BLaER1 treated with 17β-estradiol and CSF1 and Interleukin-3, amounts not matched to agents 10 nM and 100 nM (cell line): ENCODE measurements around the gene SUPT3H.

Experiments
- H3K27ac ChIP-seq, 11 experiments: shearing (Covaris generic); formaldehyde crosslinking; 2 replicates each; pipeline ENCODE4 v1.8.1; 2022
- H3K27me3 ChIP-seq, 11 experiments: shearing (Covaris generic); formaldehyde crosslinking; 2 replicates each; pipeline ENCODE4 v1.8.1; 2022
- H3K36me3 ChIP-seq, 11 experiments: shearing (Covaris generic); formaldehyde crosslinking; 2 replicates each; pipeline ENCODE4 v1.8.1; 2022
- H3K4me1 ChIP-seq, 10 experiments: shearing (Covaris generic); formaldehyde crosslinking; 2 replicates each; pipeline ENCODE4 v1.8.1; 2022
- H3K4me2 ChIP-seq, 11 experiments: shearing (Covaris generic); formaldehyde crosslinking; 2 replicates each; pipeline ENCODE4 v1.8.1; 2022
- H3K4me3 ChIP-seq, 10 experiments: shearing (Covaris generic); formaldehyde crosslinking; 2 replicates each; pipeline ENCODE4 v1.8.1; 2022
- H3K9ac ChIP-seq, 11 experiments: shearing (Covaris generic); formaldehyde crosslinking; 2 replicates each; pipeline ENCODE4 v1.8.1; 2022
- H3K9me3 ChIP-seq, 11 experiments: shearing (Covaris generic); formaldehyde crosslinking; replicated peaks in 1 of 11; 2 replicates each; pipeline ENCODE4 v1.8.1; 2022
- H4K20me1 ChIP-seq, 11 experiments: shearing (Covaris generic); formaldehyde crosslinking; 2 replicates each; pipeline ENCODE4 v1.8.1; 2022
- Cebpa-rat ChIP-seq, 11 experiments: shearing (Covaris generic); IDR thresholded peaks; 2 replicates each; pipeline ENCODE4 v1.8.1; 2022

SUPT3H gene

DNA sequence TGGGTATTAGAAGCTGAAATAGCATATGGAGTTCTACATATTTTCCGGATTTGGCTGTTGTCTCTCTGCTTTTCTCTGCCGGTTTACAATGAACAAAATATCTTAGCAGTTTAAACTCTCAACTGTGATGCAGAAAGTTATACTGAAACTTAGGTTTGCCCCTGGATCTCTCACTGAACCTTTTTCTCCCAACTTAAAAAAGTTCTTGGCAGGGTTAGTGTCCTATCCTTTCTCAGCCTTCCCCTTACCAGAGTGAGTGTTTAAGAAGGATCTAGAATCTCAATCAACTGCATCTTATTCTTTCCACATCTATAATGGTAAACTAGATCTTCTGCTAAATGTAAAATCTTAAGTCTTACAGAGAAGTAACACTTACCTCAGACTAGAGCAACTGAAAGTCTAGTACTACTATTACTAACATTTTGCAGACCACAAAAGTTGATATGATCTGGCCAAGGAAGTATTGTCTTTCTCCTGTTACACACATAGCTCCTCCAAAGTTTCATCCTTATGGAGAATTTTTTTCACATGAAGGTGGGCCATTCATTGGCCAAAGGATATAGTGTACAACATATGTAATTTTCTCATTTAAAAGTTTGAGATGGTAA lies 441.9 kb downstream of the SUPT3H start:
- H3K27me3 ChIP-seq, result no peaks in the 10 kb centered on the region
- H3K4me3 ChIP-seq, result no peak overlapping the region
- no peak for TF ChIP-seq Cebpa-rat (IDR thresholded peaks at IDR 0.05)
- H3K4me1 ChIP-seq, result no peaks in the 10 kb centered on the region
- peaks cover 0 to 3% (median 0%) of the 10 kb centered on the region in 11 experiments; a peak in 2 of 22 replicates for H3K9me3 ChIP-seq
- no peak overlapping the region for H3K9ac ChIP-seq
- H4K20me1 ChIP-seq, result no peaks in the 10 kb centered on the region
- no peak overlapping the region for H3K27ac ChIP-seq
- H3K4me2 ChIP-seq, result no peak overlapping the region
- no peaks in the 10 kb centered on the region for H3K36me3 ChIP-seq

DNA sequence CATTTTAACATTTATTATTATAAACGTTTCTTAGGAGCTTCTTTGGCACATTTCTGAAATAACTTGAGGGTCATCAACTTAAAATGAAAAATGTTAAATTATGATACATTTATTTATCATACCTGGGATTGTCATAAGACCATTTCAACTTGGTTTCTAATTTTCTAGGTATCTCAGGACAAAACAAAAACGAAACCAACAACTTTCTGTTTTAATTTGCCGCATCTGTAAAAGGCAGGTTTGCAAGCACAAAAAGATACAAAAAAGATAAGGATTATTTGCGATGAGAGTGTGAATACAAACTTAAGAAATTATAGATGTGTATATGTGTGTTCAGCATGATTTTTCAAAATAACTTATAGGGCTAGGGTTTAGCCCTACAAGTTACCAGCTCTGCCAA lies 444.6 kb downstream of the SUPT3H start:
- Histone ChIP-seq H3K27ac (no peak overlapping the region), H3K9ac (no peak overlapping the region)

DNA sequence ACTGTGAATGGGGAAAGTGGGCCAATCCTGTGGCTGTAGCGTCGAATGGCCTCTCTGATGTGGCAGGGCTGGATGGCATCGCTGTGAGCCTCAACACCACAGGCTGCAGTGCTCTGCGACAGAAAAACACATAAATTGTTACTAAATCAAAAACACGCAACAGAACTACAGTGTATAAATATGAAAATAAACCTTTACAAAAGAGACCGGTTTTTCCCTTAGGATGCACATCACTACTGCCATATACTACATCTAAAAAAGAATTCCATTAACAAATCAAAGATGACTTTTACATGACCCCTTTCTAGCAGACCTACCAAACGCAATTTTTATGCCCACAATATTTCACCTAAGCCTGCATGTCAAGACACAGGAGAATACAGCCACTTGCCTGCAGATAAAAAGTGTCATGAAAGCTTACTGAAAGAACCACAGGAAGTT lies 445.1 kb downstream of the SUPT3H start:
- no peaks in the 10 kb centered on the region for H3K36me3 ChIP-seq
- H3K4me2 ChIP-seq, result no peak overlapping the region
- no peak for TF ChIP-seq Cebpa-rat (IDR thresholded peaks at IDR 0.05)
- H3K9me3 ChIP-seq, result no peaks in the 10 kb centered on the region
- H4K20me1 ChIP-seq, result no peaks in the 10 kb centered on the region
- H3K27ac ChIP-seq, result no peak overlapping the region
- H3K4me1 ChIP-seq, result no peaks in the 10 kb centered on the region
- H3K9ac ChIP-seq, result no peak overlapping the region
- no peaks in the 10 kb centered on the region for H3K27me3 ChIP-seq
- H3K4me3 ChIP-seq, result no peak overlapping the region

More for the DNA sequence above, 444.6 kb downstream of the SUPT3H start:
- Histone ChIP-seq H3K9me3 (no peaks in the 10 kb centered on the region), H3K36me3 (no peaks in the 10 kb centered on the region), H3K27me3 (no peaks in the 10 kb centered on the region), H3K4me1 (no peaks in the 10 kb centered on the region), H3K4me3 (no peak overlapping the region), H3K4me2 (no peak overlapping the region), H4K20me1 (no peaks in the 10 kb centered on the region)
- no peak for TF ChIP-seq Cebpa-rat (IDR thresholded peaks at IDR 0.05)

DNA sequence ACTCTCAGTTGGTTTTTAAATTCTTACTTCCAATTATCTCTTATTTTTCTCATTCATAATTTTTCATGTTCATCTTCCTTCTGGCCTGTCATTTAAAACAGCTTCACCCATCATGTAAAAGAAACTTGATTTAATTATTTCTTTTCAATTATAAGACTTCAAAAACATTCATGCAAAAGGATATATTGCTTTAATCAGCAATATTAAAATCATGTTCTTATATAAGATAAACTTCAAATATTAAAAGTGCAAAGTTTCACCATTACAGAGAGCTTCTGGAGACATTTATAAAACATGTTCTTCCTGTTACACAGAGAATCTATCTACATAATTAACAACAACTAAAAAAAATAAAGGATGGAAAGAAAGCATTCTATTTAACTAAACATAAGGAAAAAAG lies 446.3 kb downstream of the SUPT3H start:
- no peak overlapping the region for H3K27ac ChIP-seq
- no peak for TF ChIP-seq Cebpa-rat (IDR thresholded peaks at IDR 0.05)
- H3K36me3 ChIP-seq, result no peaks in the 10 kb centered on the region
- H3K27me3 ChIP-seq, result no peaks in the 10 kb centered on the region
- H3K4me2 ChIP-seq, result no peak overlapping the region
- no peaks in the 10 kb centered on the region for H4K20me1 ChIP-seq
- no peak overlapping the region for H3K9ac ChIP-seq
- no peaks in the 10 kb centered on the region for H3K9me3 ChIP-seq
- H3K4me1 ChIP-seq, result no peaks in the 10 kb centered on the region
- H3K4me3 ChIP-seq, result no peak overlapping the region

DNA sequence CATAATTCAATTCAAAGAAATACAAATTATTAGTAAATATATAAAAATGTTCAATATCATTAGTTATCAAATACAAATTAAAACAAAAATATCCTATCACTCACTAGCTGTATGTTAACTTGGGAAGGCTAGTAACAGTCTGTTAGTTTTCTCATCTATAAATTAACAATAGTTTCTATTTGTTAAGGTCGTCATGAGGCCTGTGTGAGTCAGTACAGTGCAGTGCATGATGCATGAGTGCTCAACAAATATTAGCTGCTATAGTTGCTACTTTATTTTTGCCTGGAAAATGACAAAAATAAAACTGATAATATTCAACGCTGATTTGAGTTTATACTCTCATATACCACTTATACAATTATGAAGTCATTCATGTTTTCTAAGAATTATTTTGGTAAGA lies 451.2 kb downstream of the SUPT3H start:
- Histone ChIP-seq H3K4me1 (no peaks in the 10 kb centered on the region), H3K27ac (no peak overlapping the region), H3K27me3 (no peaks in the 10 kb centered on the region), H3K9ac (no peak overlapping the region), H3K9me3 (no peaks in the 10 kb centered on the region), H3K4me3 (no peak overlapping the region), H3K4me2 (no peak overlapping the region), H3K36me3 (no peaks in the 10 kb centered on the region), H4K20me1 (no peaks in the 10 kb centered on the region)
- no peak for TF ChIP-seq Cebpa-rat (IDR thresholded peaks at IDR 0.05)

DNA sequence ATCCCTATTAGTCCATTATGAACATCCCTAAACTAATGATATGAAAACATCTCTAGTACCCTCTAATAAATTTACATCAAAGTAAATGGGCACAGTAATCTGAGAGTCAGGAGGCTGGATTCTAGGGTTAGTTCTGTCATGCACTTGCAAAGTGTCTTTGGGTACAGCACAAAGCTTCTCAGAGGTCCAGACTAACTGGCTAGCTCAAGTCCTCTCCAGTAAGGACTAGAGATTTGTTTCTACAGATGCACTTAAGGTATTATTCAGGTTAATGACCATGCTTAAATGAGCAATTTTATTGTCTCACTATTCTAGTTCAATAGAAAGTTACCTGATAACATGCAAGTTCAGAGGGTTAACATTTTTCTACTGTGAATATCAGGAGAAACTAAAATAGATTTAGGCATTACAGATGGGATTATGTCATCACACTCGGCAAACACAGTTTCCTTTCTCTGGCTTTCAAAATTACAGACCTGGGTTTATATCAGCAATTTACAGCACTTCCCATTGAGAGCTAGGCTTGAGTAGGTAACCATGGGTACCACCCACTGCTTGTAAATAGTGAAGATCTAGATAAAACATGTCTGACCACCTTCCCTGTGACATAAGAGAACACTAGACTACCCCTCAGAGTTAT lies 452.5 kb downstream of the SUPT3H start:
- no peak overlapping the region for H3K4me2 ChIP-seq
- no peak for TF ChIP-seq Cebpa-rat (IDR thresholded peaks at IDR 0.05)
- no peaks in the 10 kb centered on the region for H4K20me1 ChIP-seq

DNA sequence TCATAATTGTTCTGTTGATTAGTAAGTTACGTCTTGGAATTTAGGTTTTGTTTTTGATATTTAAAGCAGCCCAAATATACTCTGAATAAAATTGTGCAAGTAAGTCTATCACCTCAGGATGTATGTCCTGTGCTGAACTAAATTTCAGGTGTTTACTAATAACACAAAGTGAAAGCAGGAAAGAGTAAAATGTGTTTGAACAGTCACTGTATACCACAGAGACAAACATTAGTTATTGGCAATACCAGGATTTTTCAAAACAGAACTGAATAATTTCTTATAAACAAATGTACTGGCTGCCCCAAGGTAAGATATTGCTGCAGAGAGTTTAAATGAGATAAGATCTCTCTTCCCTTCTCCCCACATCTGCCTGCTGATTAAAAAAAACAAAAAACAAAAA lies 454.3 kb downstream of the SUPT3H start:
- TF ChIP-seq Cebpa-rat (IDR thresholded peaks at IDR 0.05), result no peak
- peaks cover 0 to 13% (median 0%) of the 10 kb centered on the region in 10 experiments; a peak in 4 of 20 replicates for H3K4me1 ChIP-seq
- H4K20me1 ChIP-seq, result no peaks in the 10 kb centered on the region
- H3K36me3 ChIP-seq, result no peaks in the 10 kb centered on the region
- no peaks in the 10 kb centered on the region for H3K27me3 ChIP-seq
- no peak overlapping the region for H3K4me3 ChIP-seq
- H3K9me3 ChIP-seq, result no peaks in the 10 kb centered on the region
- H3K4me2 ChIP-seq, result no peak overlapping the region
- H3K27ac ChIP-seq, result no peak overlapping the region
- H3K9ac ChIP-seq, result no peak overlapping the region

More for the DNA sequence above, 452.5 kb downstream of the SUPT3H start:
- Histone ChIP-seq H3K9me3 (no peaks in the 10 kb centered on the region), H3K36me3 (no peaks in the 10 kb centered on the region), H3K27ac (no peak overlapping the region), H3K4me3 (no peak overlapping the region), H3K4me1 (peaks cover 0 to 11% (median 0%) of the 10 kb centered on the region in 10 experiments; a peak in 4 of 20 replicates), H3K27me3 (no peaks in the 10 kb centered on the region), H3K9ac (no peak overlapping the region)

DNA sequence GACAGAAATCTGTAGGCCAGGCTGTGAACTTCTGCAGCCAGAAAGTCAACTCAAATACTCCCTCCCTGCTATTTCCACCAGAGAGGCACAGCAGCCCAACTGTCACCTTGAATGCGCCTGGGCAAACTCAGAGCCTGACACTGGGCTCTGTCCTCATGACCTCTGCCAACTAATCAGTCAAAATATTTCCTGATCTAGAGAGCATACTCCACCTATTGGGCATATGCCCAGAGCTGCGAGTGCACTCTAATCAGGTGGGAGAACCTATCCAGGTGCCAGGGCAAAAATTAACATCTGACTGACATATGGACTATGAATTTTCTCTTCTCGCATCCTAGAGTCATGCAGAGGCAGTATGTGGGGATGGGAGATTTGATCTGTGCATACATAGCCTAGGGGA lies 455.9 kb downstream of the SUPT3H start:
- Histone ChIP-seq H3K4me2 (no peak overlapping the region), H3K27ac (no peak overlapping the region), H3K9ac (no peak overlapping the region), H3K27me3 (no peaks in the 10 kb centered on the region), H3K36me3 (no peaks in the 10 kb centered on the region), H3K4me3 (no peak overlapping the region), H3K4me1 (peaks cover 0 to 13% (median 0%) of the 10 kb centered on the region in 10 experiments; a peak in 4 of 20 replicates), H3K9me3 (no peaks in the 10 kb centered on the region), H4K20me1 (no peaks in the 10 kb centered on the region)
- TF ChIP-seq Cebpa-rat (IDR thresholded peaks at IDR 0.05), result no peak

DNA sequence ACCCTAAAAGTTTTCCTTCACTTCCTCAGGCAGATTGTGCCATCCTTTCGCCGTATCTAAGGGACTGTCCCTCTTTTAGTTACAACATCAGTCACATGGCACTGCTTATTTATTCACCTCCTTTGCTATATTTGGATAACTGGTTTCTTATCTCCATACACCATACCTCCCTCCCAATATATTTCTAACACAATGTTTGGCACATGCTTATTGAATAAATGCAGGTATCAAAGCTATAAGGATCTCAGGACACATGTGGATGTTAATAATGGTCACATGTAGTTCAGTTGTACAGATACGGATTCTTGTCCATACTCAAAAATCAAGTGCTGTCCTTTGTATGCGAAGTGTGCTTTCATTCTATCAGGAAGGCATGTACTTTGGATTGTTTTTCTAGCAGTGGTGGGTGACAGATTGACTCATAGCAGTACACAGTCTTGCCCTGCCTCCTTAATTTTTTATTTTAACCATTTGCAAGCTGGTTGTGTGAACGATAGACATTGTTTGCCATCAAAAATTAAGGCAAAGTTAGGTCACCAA lies 456.7 kb downstream of the SUPT3H start:
- Histone ChIP-seq H3K27me3 (no peaks in the 10 kb centered on the region), H3K4me1 (peaks cover 0 to 13% (median 0%) of the 10 kb centered on the region in 10 experiments; a peak in 4 of 20 replicates), H3K36me3 (no peaks in the 10 kb centered on the region), H3K9ac (no peak overlapping the region), H4K20me1 (no peaks in the 10 kb centered on the region), H3K27ac (no peak overlapping the region), H3K4me2 (peak overlapping the region in 2 of 11 experiments; percentile 31 to 38; a peak in 3 of 22 replicates), H3K9me3 (no peaks in the 10 kb centered on the region), H3K4me3 (no peak overlapping the region)
- TF ChIP-seq Cebpa-rat (IDR thresholded peaks at IDR 0.05), result no peak
